HG03457 (cell line): ENCODE results near the gene STIP1.

Experiments
- ATAC-seq: cut with Tn5 transposase; IDR thresholded peaks from one replicate; pipeline ENCODE4 v1.9.1; 2021; ENCODE audit warnings: moderate number of reproducible peaks; ENCODE audit not compliant: unreplicated experiment

Gene STIP1

GRCh38 chr11:64248578-64248977 is 62.6 kb downstream of the STIP1 start:
- ATAC-seq = no peak

DNA sequence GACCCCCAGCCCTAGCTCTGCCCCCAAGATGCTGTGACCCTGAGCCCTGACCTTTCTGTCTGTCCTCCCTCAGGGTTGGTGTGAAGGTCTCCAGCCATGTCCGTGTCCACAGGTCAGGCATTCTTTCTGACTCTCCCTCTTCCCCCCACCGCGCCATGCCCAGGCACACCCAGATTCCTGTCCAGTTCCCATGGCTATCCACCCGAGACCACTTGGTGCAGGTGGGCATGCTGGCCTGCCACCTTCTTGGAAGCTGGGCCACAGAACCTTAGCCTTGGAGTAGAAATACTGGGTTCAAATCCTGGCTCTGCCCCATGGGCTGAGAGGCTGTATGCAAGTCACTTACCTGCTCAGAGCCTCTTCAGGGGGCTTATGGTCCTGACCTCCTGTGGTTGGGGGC is 63.1 kb downstream of the STIP1 start:
- no peak for ATAC-seq

- no peak for ATAC-seq
Measured at GRCh38 chr11:64249563-64250414, 63.8 kb downstream of the STIP1 start.

DNA sequence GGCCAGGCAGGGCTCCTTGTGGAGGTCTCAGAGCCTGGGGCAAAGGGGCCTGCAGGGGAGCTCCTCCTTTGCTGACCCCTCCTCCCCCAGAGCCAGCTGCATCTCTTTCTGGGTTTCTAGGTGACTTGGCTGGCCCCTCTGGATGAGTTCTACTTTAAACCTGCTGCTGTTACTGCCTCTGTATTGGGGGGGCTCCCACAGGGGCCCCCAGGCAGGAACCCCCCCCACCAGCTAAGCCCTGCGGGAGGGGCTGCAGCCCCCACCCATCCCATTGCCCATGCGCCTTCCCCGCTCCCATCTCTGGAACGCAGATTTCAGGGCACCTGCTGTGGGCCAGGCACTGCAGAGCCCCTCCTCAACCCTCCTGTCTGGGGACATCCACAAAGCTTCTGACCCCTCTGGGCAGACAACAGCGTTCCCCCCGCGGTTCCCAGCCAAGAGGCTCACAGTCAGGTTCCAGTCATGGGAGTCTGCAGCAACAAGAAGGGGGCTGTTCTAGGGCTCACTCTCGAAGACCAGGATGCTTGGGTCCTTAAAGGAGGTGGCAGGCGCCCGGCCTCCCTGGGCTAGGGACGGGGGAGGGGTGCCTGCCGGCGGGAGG is 64.5 kb downstream of the STIP1 start:
- no peak for ATAC-seq

DNA sequence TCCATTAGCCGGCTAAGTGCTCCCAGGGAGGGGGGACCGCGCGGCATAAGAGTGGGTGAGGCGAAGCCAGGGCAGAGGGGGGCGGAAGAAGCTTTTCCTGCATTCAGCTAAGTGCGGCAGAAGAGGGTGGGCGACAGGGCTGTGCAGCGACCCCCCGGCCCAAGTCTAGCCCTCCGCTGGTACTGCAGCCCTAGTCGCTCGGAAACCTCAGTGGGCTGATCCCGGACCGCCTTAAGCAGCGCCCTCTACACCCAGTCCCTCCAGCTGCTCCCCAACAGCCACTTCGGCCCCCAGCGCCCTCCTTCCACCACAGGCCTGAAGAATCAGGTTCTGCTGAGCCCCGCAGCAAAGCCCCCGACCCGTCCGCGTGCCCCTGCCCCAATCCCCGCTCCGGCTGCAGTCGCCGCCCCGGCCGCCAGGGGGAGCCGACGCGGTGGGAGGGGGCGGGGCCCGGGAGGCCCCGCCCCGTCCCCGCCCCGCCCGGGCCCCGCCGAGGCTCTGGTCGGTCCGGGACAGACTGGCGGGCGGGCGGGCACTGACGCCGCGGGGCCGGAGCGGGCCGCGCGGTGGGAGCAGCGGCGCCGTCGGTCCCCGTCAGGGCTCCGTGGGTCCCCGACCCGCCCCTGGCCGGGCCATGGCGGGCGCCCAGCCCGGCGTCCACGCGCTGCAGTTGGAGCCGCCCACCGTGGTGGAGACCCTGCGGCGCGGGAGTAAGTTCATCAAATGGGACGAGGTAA is 65.2 kb downstream of the STIP1 start, which contains the start of gene PLCB3:
TSS of gene PLCB3 (plus strand) at position 515 of the 737 bp plus-strand sequence. CDS start at position 635, 120 bp downstream.
- no peak for ATAC-seq

GRCh38 chr11:64251753-64252002 is 65.7 kb downstream of the STIP1 start:
- ATAC-seq = no peak

- no peak for ATAC-seq
Measured at GRCh38 chr11:64252003-64252872, 66.3 kb downstream of the STIP1 start.

DNA sequence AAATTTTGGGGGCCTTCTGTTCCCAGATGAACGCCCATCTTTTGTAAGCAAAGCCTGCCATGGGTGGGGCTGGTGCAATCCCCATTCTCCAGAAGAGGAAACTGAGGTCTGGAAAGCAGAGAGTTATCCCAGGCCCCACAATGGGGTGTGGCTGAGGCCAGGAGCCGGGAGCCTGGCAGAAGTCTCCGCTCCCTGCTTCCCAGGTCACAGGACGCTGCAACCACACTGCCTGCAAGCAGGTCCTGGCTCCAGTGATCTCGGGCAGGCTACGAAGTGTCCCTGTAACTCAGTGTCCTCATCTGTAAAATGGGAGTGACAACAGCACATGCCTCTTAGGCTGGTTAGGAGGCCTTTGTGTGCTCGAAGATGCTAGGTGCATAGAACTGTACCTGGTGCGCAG is 67.1 kb downstream of the STIP1 start:
- no peak for ATAC-seq

DNA sequence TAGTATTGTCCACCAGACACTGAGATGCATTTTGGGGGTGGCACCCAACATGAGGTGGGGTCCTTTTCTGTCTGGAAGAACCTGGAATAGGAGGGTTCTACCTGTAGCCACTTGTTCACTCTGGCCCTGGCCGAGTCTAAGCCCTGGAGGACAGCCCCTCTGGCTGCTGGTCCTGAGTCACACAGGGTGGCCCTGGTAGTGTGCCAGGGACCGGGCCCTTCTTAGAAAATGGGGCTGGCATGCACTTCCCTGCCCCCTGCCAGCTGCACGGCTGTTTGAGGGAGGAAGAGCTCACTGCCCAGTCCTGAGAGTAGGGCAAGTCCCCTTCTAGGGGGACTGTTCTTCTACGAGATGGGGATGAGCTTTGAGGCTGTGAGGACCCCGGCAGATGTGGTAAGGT is 67.5 kb downstream of the STIP1 start:
- ATAC-seq = no peak
